Measurements from ENCODE around the gene CTXN1. TPM values are rescaled to one million over a fixed set of nuclear protein-coding genes. Genes with fewer than 3 reads are reported as not detected.

Gene CTXN1
- polyA plus RNA-seq, 1 of the 3 experiments (the other 2 are of a cell fraction): 53.8 TPM

DNA sequence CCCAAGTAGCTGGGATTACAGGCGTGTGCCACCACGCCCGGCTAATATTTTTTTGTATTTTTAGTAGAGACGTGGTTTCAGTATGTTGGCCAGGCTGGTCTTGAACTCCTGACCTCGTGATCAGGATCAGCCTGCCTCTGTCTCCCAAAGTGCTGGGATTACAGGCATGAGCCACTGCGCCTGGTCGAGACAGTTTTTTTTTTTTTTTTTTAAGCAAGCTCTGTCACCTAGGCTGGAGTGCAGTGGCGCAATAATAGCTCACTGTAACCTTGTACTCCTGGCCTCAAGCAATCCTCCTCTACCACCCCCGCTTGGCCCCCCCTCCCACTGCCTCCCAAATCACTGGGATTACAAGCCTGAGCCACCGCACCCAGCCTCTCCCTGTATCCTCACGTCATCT lies 28.6 kb downstream of the CTXN1 start (continued):
- no peak for TF ChIP-seq FOXJ3 (CRISPR knock-in tag; IDR thresholded peaks at IDR 0.05)

DNA sequence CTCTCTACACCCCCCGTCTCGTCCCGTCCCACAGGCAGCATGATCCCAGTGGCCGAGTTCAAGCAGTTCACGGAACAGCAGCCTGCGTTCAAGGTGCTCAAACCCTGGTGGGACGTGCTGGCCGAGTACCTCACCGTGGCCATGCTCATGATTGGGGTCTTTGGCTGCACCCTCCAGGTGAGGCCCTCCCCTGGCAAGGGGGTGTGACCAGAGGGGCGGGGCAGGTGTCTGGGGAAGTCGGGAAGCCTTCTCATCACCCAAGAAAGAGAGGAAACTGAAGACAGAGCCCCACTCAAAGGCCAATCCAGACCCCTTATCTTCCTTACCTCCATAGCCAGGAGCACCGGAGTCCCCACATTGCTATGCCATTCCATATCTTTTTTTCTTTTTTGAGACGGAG lies 30.4 kb downstream of the CTXN1 start:
- Histone ChIP-seq H4K20me1 (ENCODE audit: insufficient read depth) (no peaks in the 10 kb centered on the region), H3K27me3 (ENCODE audit: insufficient read depth) (no peaks in the 10 kb centered on the region), H3K4me2 (no peak overlapping the region), H3K9me2 (no peaks in the 10 kb centered on the region), H3K9ac (no peak overlapping the region), H3K36me3 (replicated peaks in 1 of 2; ENCODE audit: control insufficient read depth in 1 of 2, insufficient read depth in 2 of 2, low read length in 1 of 2) (no peaks in the 10 kb centered on the region), H2AFZ (ENCODE audit: low read depth) (no peak overlapping the region), H3K9me3 (no peaks in the 10 kb centered on the region), H3K4me3 (ENCODE audit: low read depth in 2 of 2, low read length in 1 of 2) (no peak overlapping the region), H3K79me2 (ENCODE audit: insufficient read depth) (no peaks in the 10 kb centered on the region), H3F3A (replicated peaks; ENCODE audit: insufficient read depth) (no peaks in the 10 kb centered on the region), H3K27ac (ENCODE audit: low read depth in 2 of 2, low read length in 1 of 2) (no peak overlapping the region), H3K4me1 (ENCODE audit: control insufficient read depth in 1 of 2, insufficient read depth in 2 of 2, low read depth in 1 of 2, low read length in 1 of 2) (no peaks in the 10 kb centered on the region)
- WGBS (ENCODE audit: low lambda C conversion rate): 90% methylated on average over 10 of the region's 13 CpGs
- TF ChIP-seq TEAD4 (IDR thresholded peaks at IDR 0.05; ENCODE audit: borderline replicate concordance, insufficient read depth) (no peak), GABPA (IDR thresholded peaks at IDR 0.05; ENCODE audit: low read depth) (no peak), RAD21 (IDR thresholded peaks at IDR 0.05; ENCODE audit: low read length) (no peak), RXRA (IDR thresholded peaks at IDR 0.05; ENCODE audit: borderline replicate concordance, low read depth) (no peak), EP300 (IDR thresholded peaks at IDR 0.05; ENCODE audit: borderline replicate concordance in 1 of 2, low read depth in 1 of 2, low read length in 1 of 2) (no peak), SMC3 (IDR thresholded peaks at IDR 0.05; ENCODE audit: low read depth, low read length) (no peak), EZH2phosphoT487 (IDR thresholded peaks at IDR 0.05; ENCODE audit: borderline replicate concordance, low read depth) (no peak), NRF1 (IDR thresholded peaks at IDR 0.05; ENCODE audit: low read depth, low read length) (no peak), RFX5 (IDR thresholded peaks at IDR 0.05; ENCODE audit: low read length) (no peak), RCOR1 (IDR thresholded peaks at IDR 0.05; ENCODE audit: low read length) (no peak)
- TF ChIP-seq, protein P1, sequence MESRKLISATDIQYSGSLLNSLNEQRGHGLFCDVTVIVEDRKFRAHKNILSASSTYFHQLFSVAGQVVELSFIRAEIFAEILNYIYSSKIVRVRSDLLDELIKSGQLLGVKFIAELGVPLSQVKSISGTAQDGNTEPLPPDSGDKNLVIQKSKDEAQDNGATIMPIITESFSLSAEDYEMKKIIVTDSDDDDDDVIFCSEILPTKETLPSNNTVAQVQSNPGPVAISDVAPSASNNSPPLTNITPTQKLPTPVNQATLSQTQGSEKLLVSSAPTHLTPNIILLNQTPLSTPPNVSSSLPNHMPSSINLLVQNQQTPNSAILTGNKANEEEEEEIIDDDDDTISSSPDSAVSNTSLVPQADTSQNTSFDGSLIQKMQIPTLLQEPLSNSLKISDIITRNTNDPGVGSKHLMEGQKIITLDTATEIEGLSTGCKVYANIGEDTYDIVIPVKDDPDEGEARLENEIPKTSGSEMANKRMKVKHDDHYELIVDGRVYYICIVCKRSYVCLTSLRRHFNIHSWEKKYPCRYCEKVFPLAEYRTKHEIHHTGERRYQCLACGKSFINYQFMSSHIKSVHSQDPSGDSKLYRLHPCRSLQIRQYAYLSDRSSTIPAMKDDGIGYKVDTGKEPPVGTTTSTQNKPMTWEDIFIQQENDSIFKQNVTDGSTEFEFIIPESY (IDR thresholded peaks at IDR 0.05; ENCODE audit: borderline replicate concordance, low read depth): no peak
- ChIA-PET CTCF (no interaction called here), POLR2A (no interaction called here)
- no peak for DNase-seq

DNA sequence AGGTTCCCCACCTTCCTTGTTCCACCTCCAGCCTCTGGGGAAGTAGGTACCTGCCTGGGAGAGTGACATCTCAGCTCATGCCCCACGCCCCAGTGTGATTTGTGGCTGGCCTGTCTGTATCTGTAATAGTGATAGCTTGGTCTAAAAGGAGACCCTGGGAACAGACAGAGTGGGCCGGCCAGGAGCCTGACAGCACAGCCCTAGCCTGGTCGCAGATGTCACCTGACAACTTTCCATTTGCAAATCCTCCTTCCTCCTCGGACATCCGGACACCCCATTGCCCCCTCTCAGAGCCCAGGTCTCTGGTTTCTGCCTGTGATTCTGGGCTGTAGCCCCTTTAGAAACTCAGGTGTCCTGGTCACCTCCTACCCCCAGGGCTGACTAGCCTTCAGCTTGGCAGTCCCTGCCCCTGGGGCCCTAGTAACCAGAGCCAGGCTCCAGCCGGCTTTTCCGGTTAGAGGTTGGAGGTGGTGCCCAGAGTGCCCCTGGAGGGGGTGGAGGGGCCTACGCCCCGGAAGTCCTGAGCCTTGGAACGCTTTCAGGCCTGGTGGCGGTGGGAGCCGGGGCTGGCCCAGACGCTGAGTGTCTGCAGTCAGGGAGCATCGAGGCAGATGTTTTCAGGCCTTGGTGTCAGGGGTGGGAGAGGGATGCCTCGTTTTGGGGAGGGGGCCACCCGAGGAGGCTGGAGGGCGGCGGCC lies 31.2 kb downstream of the CTXN1 start:
- Histone ChIP-seq H3K4me1 (ENCODE audit: control insufficient read depth in 1 of 2, insufficient read depth in 2 of 2, low read depth in 1 of 2, low read length in 1 of 2) (no peaks in the 10 kb centered on the region), H4K20me1 (ENCODE audit: insufficient read depth) (no peaks in the 10 kb centered on the region), H3K4me3 (ENCODE audit: low read depth in 2 of 2, low read length in 1 of 2) (no peak overlapping the region), H2AFZ (ENCODE audit: low read depth) (no peak overlapping the region), H3K9ac (no peak overlapping the region), H3K27me3 (ENCODE audit: insufficient read depth) (no peaks in the 10 kb centered on the region), H3K9me2 (no peaks in the 10 kb centered on the region), H3K36me3 (replicated peaks in 1 of 2; ENCODE audit: control insufficient read depth in 1 of 2, insufficient read depth in 2 of 2, low read length in 1 of 2) (no peaks in the 10 kb centered on the region), H3K27ac (ENCODE audit: low read depth in 2 of 2, low read length in 1 of 2) (no peak overlapping the region), H3K79me2 (ENCODE audit: insufficient read depth) (no peaks in the 10 kb centered on the region), H3K9me3 (no peaks in the 10 kb centered on the region), H3K4me2 (no peak overlapping the region), H3F3A (replicated peaks; ENCODE audit: insufficient read depth) (no peaks in the 10 kb centered on the region)
- DNase-seq: no peak
- ChIA-PET CTCF (no interaction called here), POLR2A (no interaction called here)
- 77% methylated on average over 14 of the region's 18 CpGs for WGBS (ENCODE audit: low lambda C conversion rate)
- TF ChIP-seq JUND (IDR thresholded peaks at IDR 0.05): no peak
- no peak for TF ChIP-seq SMC3 (IDR thresholded peaks at IDR 0.05; ENCODE audit: low read depth, low read length)
- no peak for TF ChIP-seq TEAD4 (IDR thresholded peaks at IDR 0.05; ENCODE audit: borderline replicate concordance, insufficient read depth)
- TF ChIP-seq, protein P2, sequence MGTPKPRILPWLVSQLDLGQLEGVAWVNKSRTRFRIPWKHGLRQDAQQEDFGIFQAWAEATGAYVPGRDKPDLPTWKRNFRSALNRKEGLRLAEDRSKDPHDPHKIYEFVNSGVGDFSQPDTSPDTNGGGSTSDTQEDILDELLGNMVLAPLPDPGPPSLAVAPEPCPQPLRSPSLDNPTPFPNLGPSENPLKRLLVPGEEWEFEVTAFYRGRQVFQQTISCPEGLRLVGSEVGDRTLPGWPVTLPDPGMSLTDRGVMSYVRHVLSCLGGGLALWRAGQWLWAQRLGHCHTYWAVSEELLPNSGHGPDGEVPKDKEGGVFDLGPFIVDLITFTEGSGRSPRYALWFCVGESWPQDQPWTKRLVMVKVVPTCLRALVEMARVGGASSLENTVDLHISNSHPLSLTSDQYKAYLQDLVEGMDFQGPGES (IDR thresholded peaks at IDR 0.05; ENCODE audit: low read depth, low read length): no peak
- TF ChIP-seq EP300 (IDR thresholded peaks at IDR 0.05; ENCODE audit: borderline replicate concordance in 1 of 2, low read depth in 1 of 2, low read length in 1 of 2): no peak
- TF ChIP-seq, protein P3, sequence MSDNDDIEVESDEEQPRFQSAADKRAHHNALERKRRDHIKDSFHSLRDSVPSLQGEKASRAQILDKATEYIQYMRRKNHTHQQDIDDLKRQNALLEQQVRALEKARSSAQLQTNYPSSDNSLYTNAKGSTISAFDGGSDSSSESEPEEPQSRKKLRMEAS (IDR thresholded peaks at IDR 0.05; ENCODE audit: low read depth): no peak
- TF ChIP-seq MXI1 (IDR thresholded peaks at IDR 0.05; ENCODE audit: low read depth, low read length): no peak
- TF ChIP-seq, protein P4, sequence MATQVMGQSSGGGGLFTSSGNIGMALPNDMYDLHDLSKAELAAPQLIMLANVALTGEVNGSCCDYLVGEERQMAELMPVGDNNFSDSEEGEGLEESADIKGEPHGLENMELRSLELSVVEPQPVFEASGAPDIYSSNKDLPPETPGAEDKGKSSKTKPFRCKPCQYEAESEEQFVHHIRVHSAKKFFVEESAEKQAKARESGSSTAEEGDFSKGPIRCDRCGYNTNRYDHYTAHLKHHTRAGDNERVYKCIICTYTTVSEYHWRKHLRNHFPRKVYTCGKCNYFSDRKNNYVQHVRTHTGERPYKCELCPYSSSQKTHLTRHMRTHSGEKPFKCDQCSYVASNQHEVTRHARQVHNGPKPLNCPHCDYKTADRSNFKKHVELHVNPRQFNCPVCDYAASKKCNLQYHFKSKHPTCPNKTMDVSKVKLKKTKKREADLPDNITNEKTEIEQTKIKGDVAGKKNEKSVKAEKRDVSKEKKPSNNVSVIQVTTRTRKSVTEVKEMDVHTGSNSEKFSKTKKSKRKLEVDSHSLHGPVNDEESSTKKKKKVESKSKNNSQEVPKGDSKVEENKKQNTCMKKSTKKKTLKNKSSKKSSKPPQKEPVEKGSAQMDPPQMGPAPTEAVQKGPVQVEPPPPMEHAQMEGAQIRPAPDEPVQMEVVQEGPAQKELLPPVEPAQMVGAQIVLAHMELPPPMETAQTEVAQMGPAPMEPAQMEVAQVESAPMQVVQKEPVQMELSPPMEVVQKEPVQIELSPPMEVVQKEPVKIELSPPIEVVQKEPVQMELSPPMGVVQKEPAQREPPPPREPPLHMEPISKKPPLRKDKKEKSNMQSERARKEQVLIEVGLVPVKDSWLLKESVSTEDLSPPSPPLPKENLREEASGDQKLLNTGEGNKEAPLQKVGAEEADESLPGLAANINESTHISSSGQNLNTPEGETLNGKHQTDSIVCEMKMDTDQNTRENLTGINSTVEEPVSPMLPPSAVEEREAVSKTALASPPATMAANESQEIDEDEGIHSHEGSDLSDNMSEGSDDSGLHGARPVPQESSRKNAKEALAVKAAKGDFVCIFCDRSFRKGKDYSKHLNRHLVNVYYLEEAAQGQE (IDR thresholded peaks at IDR 0.05; ENCODE audit: low read depth, low read length): no peak
- TF ChIP-seq GABPA (IDR thresholded peaks at IDR 0.05; ENCODE audit: low read depth): no peak
- no peak for TF ChIP-seq ELF1 (IDR thresholded peaks at IDR 0.05)
- TF ChIP-seq FOXM1 (IDR thresholded peaks at IDR 0.05; ENCODE audit: low read depth): no peak
- no peak for TF ChIP-seq CHD2 (IDR thresholded peaks at IDR 0.05; ENCODE audit: low read length, partially characterized antibody)

All from SK-N-SH (cell line).